Urothelium cell line (cell line): Measurements from ENCODE around the gene ALOXE3.

ENCODE experiments used
- DNase-seq: peaks from one replicate; pipeline ENCODE4 v3.0.0; 2011; ENCODE audit warnings: low spot score, mixed read lengths
- FAIRE-seq: peaks from 2 replicates; lab custom pipeline; 2011; peaks lifted over from hg19 to GRCh38; lab: Jason Lieb, UNC

ALOXE3 gene

GRCh38 chr17:8055851-8056231 lies 62.5 kb downstream of the ALOXE3 start:
- FAIRE-seq, result no peak

DNA sequence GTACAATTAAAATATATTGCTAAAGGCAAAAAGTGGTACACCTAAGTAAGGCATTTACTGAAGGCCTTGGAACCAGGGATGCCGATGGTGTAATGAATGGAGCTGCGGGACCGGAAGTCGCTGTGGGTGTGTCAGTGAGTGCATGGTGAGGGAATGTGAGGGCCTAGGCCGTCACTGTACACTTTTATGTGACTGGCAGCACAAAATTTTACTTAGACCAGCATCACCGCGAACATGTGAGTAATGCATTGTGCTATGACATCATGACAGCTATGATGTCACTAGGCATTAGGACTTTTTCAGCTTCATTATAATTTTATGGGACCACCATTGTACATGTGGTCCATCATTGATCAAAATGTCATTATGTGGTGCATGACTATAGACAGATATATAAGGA lies 64.7 kb downstream of the ALOXE3 start:
- DNase-seq, result no peak
- FAIRE-seq, result no peak

More at GRCh38 chr17:8055851-8056231, 62.5 kb downstream of the ALOXE3 start:
- no peak for DNase-seq

DNA sequence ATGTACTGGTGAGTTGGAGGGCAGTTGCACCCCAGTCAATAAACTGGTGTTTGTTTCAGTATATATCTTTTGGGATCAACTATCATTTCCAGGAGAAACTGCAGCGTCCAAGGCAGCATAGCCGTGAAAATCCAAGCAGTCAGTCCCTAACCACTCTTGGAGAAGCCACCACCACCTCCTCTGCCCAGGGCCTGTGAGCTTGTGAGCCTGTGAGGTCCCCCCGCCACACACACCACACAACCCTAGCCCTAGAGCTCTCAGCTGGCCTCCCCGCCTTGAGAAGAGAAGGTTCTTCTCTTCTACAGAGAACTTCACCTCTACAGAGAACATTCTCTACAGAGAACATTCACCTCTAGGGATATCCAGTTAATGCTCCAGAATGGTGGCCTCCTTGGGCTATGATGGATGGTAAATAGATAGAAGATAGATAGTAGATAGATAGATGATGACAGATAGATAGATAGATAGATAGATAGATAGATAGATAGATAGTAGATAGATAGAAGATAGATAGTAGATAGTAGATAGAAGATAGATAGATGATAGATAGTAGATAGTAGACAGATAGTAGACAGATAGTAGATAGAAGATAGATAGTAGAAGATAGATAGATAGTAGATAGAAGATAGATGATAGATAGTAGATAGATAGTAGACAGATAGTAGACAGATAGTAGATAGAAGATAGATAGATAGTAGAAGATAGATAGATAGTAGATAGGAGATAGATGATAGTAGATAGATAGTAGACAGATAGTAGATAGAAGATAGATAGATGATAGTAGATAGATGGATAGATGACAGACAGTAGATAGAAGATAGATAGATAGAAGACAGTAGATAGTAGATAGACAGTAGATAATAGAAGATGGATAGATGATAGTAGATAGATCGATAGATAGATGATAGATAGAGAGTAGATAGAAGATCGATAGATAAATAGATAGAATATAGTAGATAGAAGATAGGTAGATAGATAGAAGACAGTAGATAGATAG lies 65.8 kb downstream of the ALOXE3 start:
- DNase-seq (no peak), FAIRE-seq (no peak)

DNA sequence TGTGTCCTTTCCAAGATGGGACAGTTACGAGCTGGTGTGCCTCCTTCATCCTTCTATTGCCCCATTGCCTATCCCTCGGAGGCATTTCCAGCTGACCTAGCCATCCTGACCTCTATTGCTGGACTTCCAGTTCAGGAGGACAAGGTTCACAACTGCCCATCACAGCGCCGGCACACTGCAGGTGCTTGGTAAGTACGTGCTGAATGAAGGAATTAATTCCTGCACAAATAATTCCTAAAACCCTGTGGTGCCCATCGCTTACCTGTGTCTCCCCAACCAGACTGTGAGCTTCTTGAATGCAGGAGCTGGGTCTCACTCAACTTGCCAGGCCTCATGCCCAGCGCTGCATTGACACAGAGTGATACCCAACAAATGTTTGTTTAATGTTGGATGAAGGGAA lies 66.5 kb downstream of the ALOXE3 start:
- no peak for FAIRE-seq
- no peak for DNase-seq

DNA sequence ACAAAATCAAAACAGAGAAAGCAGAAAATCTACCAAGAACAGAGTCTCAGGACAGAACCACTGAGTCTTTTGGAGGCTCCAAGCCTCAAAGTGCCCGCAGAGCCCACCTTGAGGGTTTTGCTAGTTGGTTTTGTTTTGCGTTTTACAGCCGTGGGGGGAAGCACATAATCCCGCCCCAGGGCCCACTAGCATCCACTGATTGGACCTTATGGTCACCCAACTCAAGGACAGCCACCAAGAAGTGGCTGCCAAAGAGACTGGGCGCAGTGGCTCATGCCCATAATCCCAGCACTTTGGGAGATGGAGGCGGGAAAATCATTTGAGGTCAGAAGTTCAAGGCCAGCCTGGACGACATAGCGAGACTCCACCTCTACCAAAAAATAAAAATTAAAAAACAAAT lies 69.6 kb downstream of the ALOXE3 start:
- no peak for DNase-seq
- FAIRE-seq, result no peak

DNA sequence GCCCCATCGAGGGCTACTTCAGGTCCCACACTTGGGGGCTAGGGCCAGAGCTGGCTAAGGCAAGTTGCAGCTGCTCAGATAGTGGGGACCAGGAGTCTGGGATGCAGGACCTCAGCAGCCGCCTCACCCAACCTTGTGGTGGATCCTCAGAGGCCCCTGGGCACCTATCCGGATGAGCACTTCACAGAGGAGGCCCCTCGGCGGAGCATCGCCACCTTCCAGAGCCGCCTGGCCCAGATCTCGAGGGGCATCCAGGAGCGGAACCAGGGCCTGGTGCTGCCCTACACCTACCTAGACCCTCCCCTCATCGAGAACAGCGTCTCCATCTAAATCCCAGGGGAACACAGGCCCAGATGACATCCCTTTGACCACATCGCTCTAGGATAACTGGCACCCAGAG lies 70.1 kb downstream of the ALOXE3 start:
- FAIRE-seq (no peak), DNase-seq (no peak)

DNA sequence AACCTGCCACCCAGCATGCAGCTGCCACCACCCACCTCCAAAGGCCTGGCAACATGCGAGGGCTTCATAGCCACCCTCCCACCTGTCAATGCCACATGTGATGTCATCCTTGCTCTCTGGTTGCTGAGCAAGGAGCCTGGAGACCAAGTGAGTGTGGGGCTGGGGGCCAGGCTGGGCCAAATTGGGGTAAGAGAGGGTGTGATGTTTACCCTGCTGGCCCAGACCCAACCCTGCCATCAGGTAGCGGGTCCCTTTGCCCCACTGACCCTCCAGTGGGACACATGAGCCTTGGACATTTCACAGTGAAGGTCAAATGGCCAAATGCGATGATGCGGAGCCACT lies 70.6 kb downstream of the ALOXE3 start:
- FAIRE-seq (no peak), DNase-seq (no peak)

DNA sequence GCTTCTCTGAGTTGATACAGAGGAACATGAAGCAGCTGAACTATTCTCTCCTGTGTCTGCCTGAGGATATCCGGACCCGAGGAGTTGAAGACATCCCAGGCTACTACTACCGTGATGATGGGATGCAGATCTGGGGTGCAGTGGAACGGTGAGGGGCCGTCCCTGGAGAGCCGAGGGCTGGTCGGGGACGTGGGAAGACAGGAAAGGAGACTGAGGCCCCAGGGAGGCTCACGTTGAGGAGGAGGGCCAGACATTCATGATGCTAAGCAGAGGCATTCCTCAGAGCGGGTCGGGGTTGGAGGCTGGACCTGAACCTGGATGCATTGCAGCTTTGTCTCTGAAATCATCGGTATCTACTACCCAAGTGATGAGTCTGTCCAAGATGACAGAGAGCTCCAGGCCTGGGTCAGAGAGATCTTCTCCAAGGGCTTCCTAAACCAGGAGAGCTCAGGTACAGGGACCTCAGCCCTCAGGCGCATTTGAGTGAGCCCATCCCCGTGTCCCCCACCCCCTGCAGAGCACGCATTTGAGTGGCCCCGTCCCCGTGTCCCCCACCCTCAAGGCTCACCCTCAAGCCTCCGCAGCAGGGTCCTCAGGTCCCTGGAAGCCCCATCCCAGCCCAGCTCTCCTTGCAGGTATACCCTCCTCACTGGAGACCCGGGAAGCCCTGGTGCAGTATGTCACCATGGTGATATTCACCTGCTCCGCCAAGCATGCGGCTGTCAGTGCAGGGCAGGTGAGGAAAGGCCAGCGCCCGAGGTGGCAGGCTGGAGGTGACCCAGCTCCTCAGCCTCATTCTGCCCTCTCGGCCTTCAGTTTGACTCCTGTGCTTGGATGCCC lies 71.2 kb downstream of the ALOXE3 start:
- FAIRE-seq (no peak), DNase-seq (no peak)

GRCh38 chr17:8046306-8046928 lies 71.9 kb downstream of the ALOXE3 start:
- DNase-seq (no peak), FAIRE-seq (no peak)
